Brain microvascular endothelial cell (primary cell): Measurements from ENCODE around the gene DUSP11.
"Not testable (repeated sequence)": the region's sequence is repeated elsewhere in the genome, so short reads cannot be mapped to it uniquely, and the experiment has no call there.

Experiments used
- DNase-seq: peaks from one replicate; pipeline ENCODE4 v3.0.0-alpha.2; 2020
- H3K27ac ChIP-seq: fragments of 250-450 bp; sonication (Bioruptor Pico); 2 replicates; pipeline ENCODE4 v1.5.1; 2020; ENCODE audit warnings: mild to moderate bottlenecking, moderate library complexity
- H3K27me3 ChIP-seq: fragments of 250-450 bp; sonication (Bioruptor Pico); replicated peaks from 2 replicates; pipeline ENCODE4 v1.5.1; 2020; ENCODE audit warnings: mild to moderate bottlenecking
- H3K36me3 ChIP-seq: fragments of 250-450 bp; sonication (Bioruptor Pico); replicated peaks from 2 replicates; pipeline ENCODE4 v1.5.1; 2020; ENCODE audit warnings: mild to moderate bottlenecking
- H3K4me3 ChIP-seq: 2 replicates; pipeline ENCODE4 v1.5.1; 2011; ENCODE audit warnings: low read depth, mild to moderate bottlenecking, control low read depth, low read length, moderate library complexity
- in situ Hi-C: cut with HindIII; loops from 2 replicates; pipeline ENCODE4 v1.10.0; 2017; ENCODE audit warnings: low sequenced_read_pairs, low pct_ligation_motif_present
- TF ChIP-seq, protein P1 (sequence below): IDR thresholded peaks from 2 replicates; pipeline ENCODE4 v1.5.1; 2011; ENCODE audit warnings: low read depth, mild to moderate bottlenecking, moderate library complexity, low read length, control low read depth, inconsistent platforms; ENCODE audit errors: missing control alignments

The DUSP11 gene

DNA sequence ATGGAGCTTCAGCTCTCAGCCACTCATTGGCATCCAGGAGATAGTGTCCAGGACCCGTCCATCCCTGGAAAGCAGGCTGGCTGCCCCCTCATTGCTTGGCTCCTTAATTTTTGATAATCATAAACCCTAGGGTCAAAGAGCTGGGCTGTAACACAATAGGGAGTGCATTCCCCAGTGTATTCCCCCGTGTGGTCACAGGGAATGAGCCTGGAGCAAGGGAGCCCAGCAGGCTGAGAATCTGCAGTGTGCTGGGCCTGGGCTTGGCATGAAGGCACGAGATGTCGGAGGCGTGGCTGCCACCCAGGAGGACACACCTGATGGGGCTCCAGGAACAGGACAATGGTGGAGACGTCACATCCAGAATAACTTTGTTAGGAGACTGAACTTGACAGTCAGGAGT lies 61.5 kb downstream of the DUSP11 start:
- in situ Hi-C loops = no loop called here
- H3K27ac ChIP-seq = no peak overlapping the region

DNA sequence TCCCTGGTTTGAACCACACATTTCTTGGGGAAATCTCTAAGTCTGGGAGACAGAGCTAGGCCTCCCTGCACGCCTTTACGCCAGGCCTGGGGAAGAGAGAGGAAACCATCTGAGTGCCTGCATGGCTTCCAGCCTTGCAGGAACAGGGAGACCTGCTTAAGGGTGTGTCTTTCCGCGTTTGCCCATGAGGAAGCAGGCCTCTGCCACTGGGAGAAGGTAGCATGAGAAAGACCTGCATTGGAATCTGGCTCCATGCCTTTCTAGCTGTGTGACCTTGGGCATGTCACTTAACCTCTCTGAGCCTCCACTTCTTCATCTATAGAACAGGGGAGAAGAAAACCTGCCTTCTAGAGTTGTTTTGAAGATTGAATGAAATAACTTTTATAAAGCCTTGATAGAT lies 62.2 kb downstream of the DUSP11 start:
- H3K4me3 ChIP-seq, H3K36me3 ChIP-seq, H3K27me3 ChIP-seq, in situ Hi-C loops, DNase-seq, H3K27ac ChIP-seq: not testable (repeated sequence)

More for the DNA sequence above, 61.5 kb downstream of the DUSP11 start:
- no peak for DNase-seq
- no peak overlapping the region for H3K4me3 ChIP-seq
- H3K36me3 ChIP-seq = no peaks in the 10 kb centered on the region
- TF ChIP-seq, protein P1, sequence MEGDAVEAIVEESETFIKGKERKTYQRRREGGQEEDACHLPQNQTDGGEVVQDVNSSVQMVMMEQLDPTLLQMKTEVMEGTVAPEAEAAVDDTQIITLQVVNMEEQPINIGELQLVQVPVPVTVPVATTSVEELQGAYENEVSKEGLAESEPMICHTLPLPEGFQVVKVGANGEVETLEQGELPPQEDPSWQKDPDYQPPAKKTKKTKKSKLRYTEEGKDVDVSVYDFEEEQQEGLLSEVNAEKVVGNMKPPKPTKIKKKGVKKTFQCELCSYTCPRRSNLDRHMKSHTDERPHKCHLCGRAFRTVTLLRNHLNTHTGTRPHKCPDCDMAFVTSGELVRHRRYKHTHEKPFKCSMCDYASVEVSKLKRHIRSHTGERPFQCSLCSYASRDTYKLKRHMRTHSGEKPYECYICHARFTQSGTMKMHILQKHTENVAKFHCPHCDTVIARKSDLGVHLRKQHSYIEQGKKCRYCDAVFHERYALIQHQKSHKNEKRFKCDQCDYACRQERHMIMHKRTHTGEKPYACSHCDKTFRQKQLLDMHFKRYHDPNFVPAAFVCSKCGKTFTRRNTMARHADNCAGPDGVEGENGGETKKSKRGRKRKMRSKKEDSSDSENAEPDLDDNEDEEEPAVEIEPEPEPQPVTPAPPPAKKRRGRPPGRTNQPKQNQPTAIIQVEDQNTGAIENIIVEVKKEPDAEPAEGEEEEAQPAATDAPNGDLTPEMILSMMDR = no peak
- no peaks in the 10 kb centered on the region for H3K27me3 ChIP-seq

DNA sequence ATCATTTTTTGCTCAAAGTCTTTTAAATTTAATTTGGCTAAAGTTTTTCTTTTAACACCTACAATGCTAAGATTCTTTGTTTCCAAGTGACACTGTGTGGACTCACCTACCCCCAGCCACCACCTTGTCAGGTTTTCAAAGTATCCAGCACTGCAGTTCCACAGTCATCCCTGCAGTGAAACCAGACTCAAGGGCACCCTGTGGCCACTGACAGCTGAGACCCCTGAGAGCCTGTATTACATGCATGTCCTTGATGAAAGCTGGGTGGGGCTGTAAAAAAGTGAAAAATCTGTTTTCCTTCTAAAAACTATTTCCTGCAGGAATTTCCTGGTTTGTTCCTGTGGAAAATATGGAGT lies 62.7 kb downstream of the DUSP11 start:
- in situ Hi-C loops = no loop called here
- Histone ChIP-seq H3K27ac (no peak overlapping the region), H3K36me3 (no peaks in the 10 kb centered on the region), H3K27me3 (no peaks in the 10 kb centered on the region), H3K4me3 (no peak overlapping the region)
- TF ChIP-seq, protein P1 = no peak
- no peak for DNase-seq

DNA sequence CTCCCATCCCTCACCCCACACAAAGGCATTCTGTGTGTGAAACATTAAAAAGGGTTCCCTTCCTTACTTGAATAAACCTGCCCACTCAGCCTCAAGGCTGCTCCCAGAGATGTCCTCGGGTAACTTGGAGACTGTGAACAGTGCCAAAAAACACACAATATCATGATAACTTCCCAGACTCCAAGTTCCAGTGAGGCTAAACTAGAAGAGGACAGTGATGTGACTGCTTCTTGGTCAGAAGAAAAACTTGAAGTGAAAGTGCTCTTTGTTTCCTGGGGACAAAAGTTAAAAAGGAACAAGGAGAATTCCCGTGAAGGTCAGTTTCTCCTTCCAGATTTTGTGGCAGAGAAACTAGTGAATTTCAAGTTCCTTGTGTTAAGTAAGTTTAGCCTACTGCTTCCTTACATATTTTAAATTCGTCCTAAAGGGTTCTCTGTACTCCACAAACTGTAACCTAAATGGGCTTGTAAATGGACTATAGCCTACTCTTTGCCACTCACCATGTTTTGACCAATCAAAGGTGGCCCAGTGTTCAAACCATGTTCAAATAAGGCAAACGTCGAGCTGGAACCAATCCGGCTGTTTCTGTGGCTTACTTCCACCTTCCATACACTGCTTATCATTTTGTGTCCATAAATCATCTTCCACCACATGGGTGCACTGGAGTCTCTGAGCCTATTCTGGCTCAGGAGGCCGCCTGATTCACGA lies 63.2 kb downstream of the DUSP11 start:
- TF ChIP-seq, protein P1 = no peak
- Histone ChIP-seq H3K4me3 (no peak overlapping the region), H3K27me3 (no peaks in the 10 kb centered on the region), H3K36me3 (no peaks in the 10 kb centered on the region), H3K27ac (no peak overlapping the region)
- DNase-seq = no peak
- in situ Hi-C loops = no loop called here

DNA sequence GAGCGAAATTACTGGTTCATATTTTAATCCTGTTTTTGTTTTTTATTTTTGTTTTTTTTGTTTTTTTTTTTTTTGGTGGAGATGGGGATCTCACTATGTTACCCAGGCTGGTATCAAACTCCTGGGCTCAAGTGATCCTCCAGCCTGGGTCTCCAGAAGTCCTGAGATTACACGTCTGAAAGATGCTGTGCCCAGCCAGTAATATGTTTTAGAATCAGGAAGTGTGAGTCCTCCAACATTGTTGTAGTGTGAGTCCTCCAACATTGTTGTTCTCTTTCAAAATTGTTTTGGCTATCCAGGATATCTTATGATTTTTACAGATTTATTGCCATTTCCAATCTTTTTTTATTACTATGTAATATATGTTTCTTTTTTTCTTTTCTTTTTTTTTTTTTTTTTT lies 65.8 kb downstream of the DUSP11 start:
- DNase-seq = no peak
- TF ChIP-seq, protein P1 = no peak
- Histone ChIP-seq H3K4me3 (no peak overlapping the region), H3K27me3 (no peaks in the 10 kb centered on the region), H3K36me3 (no peaks in the 10 kb centered on the region), H3K27ac (no peak overlapping the region)
- in situ Hi-C loops = no loop called here
